SK-N-SH treated with all-trans-retinoic acid at 6 μM for 48 hours (cell line): ENCODE measurements around the gene ACOT2.
"Not testable (repeated sequence)": the region's sequence is repeated elsewhere in the genome, so short reads cannot be mapped to it uniquely, and the experiment has no call there.

Source experiments
- ARNTL ChIP-seq: fragments of 450-650 bp; formaldehyde crosslinking; IDR thresholded peaks from 2 replicates; pipeline ENCODE4 v1.5.0; 2020; ENCODE audit warnings: low read depth, mild to moderate bottlenecking, moderate library complexity, borderline replicate concordance
- BACH2 ChIP-seq: fragments of 250-450 bp; sonication (Bioruptor Pico); IDR thresholded peaks from 2 replicates; pipeline ENCODE4 v1.9.0; 2021; ENCODE audit warnings: mild to moderate bottlenecking, borderline replicate concordance
- CREB5 ChIP-seq: fragments of 250-450 bp; sonication (Bioruptor Pico); IDR thresholded peaks from 2 replicates; pipeline ENCODE4 v1.5.1; 2020; ENCODE audit warnings: low read depth, mild to moderate bottlenecking, moderate library complexity
- CSRNP3 ChIP-seq: fragments of 250-450 bp; sonication (Bioruptor Pico); IDR thresholded peaks from 2 replicates; pipeline ENCODE4 v1.5.1; 2021; ENCODE audit warnings: mild to moderate bottlenecking, moderate library complexity
- SNAI2 ChIP-seq: fragments of 250-450 bp; sonication (Bioruptor Pico); IDR thresholded peaks from 2 replicates; pipeline ENCODE4 v1.5.0; 2020; ENCODE audit warnings: mild to moderate bottlenecking, moderate library complexity
- TCF4 ChIP-seq: fragments of 250-450 bp; sonication (Bioruptor Pico); IDR thresholded peaks from 2 replicates; pipeline ENCODE4 v1.8.0; 2021; ENCODE audit warnings: mild to moderate bottlenecking, moderate library complexity, borderline replicate concordance
- ZFP3 ChIP-seq: fragments of 250-450 bp; sonication (Bioruptor Pico); IDR thresholded peaks from 2 replicates; pipeline ENCODE4 v1.5.0; 2020; ENCODE audit warnings: mild to moderate bottlenecking, moderate library complexity
- TF ChIP-seq, protein P1 (sequence below): fragments of 250-450 bp; sonication (Bioruptor Pico); IDR thresholded peaks from 2 replicates; pipeline ENCODE4 v1.8.0; 2020; ENCODE audit warnings: mild to moderate bottlenecking, moderate library complexity, borderline replicate concordance
- TF ChIP-seq, protein P2 (sequence below): fragments of 250-450 bp; sonication (Bioruptor Pico); IDR thresholded peaks from 2 replicates; pipeline ENCODE4 v1.8.0; 2021; ENCODE audit warnings: low read depth, mild to moderate bottlenecking, moderate library complexity, borderline replicate concordance
- TF ChIP-seq, protein P3 (sequence below): fragments of 250-450 bp; sonication (Bioruptor Pico); IDR thresholded peaks from 2 replicates; pipeline ENCODE4 v1.5.0; 2020; ENCODE audit warnings: mild to moderate bottlenecking, moderate library complexity

- not testable (repeated sequence) for TF ChIP-seq CSRNP3 (CRISPR knock-in tag); ARNTL (CRISPR knock-in tag); ZFP3 (CRISPR knock-in tag); CREB5 (CRISPR knock-in tag); TCF4 (CRISPR knock-in tag); SNAI2; BACH2
- TF ChIP-seq, protein P1, sequence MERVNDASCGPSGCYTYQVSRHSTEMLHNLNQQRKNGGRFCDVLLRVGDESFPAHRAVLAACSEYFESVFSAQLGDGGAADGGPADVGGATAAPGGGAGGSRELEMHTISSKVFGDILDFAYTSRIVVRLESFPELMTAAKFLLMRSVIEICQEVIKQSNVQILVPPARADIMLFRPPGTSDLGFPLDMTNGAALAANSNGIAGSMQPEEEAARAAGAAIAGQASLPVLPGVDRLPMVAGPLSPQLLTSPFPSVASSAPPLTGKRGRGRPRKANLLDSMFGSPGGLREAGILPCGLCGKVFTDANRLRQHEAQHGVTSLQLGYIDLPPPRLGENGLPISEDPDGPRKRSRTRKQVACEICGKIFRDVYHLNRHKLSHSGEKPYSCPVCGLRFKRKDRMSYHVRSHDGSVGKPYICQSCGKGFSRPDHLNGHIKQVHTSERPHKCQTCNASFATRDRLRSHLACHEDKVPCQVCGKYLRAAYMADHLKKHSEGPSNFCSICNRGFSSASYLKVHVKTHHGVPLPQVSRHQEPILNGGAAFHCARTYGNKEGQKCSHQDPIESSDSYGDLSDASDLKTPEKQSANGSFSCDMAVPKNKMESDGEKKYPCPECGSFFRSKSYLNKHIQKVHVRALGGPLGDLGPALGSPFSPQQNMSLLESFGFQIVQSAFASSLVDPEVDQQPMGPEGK: not testable (repeated sequence)
- TF ChIP-seq, protein P2, sequence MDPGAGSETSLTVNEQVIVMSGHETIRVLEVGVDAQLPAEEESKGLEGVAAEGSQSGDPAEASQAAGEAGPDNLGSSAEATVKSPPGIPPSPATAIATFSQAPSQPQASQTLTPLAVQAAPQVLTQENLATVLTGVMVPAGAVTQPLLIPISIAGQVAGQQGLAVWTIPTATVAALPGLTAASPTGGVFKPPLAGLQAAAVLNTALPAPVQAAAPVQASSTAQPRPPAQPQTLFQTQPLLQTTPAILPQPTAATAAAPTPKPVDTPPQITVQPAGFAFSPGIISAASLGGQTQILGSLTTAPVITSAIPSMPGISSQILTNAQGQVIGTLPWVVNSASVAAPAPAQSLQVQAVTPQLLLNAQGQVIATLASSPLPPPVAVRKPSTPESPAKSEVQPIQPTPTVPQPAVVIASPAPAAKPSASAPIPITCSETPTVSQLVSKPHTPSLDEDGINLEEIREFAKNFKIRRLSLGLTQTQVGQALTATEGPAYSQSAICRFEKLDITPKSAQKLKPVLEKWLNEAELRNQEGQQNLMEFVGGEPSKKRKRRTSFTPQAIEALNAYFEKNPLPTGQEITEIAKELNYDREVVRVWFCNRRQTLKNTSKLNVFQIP: not testable (repeated sequence)
- TF ChIP-seq, protein P3, sequence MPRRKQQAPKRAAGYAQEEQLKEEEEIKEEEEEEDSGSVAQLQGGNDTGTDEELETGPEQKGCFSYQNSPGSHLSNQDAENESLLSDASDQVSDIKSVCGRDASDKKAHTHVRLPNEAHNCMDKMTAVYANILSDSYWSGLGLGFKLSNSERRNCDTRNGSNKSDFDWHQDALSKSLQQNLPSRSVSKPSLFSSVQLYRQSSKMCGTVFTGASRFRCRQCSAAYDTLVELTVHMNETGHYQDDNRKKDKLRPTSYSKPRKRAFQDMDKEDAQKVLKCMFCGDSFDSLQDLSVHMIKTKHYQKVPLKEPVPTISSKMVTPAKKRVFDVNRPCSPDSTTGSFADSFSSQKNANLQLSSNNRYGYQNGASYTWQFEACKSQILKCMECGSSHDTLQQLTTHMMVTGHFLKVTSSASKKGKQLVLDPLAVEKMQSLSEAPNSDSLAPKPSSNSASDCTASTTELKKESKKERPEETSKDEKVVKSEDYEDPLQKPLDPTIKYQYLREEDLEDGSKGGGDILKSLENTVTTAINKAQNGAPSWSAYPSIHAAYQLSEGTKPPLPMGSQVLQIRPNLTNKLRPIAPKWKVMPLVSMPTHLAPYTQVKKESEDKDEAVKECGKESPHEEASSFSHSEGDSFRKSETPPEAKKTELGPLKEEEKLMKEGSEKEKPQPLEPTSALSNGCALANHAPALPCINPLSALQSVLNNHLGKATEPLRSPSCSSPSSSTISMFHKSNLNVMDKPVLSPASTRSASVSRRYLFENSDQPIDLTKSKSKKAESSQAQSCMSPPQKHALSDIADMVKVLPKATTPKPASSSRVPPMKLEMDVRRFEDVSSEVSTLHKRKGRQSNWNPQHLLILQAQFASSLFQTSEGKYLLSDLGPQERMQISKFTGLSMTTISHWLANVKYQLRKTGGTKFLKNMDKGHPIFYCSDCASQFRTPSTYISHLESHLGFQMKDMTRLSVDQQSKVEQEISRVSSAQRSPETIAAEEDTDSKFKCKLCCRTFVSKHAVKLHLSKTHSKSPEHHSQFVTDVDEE (CRISPR knock-in tag): not testable (repeated sequence)
Observed at GRCh38 chr14:73539017-73539416, 30.0 kb upstream of the ACOT2 start.
